T-cell (primary cell): ENCODE results near the gene PPP1R9A. TPM values are rescaled to one million over a fixed set of nuclear protein-coding genes. Genes with fewer than 3 reads are reported as not detected.

Source experiments
- ATAC-seq, 4 experiments: fragments of 200-7000 bp in 3 of 4; fragments of 150-1000 bp in 1 of 4; cut with Tn5 transposase; replicated peaks in 1 of 4; 1 replicate in 3 of 4; 2 replicates in 1 of 4; pipeline ENCODE4 v1.10.0; 2021; ENCODE audit warnings: moderate library complexity in 3 of 4, mild to moderate bottlenecking in 2 of 4, moderate number of reproducible peaks in 1 of 4
- CTCF ChIA-PET, 2 donors: fragments of 300-600 bp; sonication (Branson Sonifier 250); formaldehyde crosslinking; loops; one replicate each; lab custom pipeline; 2022; ENCODE audit warnings: antibody characterized with exemption in 2 of 2; lab: Charles Lee
- POLR2A ChIA-PET, 2 donors: fragments of 300-600 bp; sonication (Branson Sonifier 250); formaldehyde crosslinking; loops; one replicate each; lab custom pipeline; 2022; ENCODE audit warnings: antibody characterized with exemption in 2 of 2; lab: Charles Lee
- DNase-seq, 35 experiments: peaks; one replicate each; pipeline versions ENCODE4 v3.0.0 to v3.0.0-alpha.2; 2013 to 2023
- H3K27ac ChIP-seq: one replicate; pipeline ENCODE4 v1.5.1; 2013; ENCODE audit warnings: low read length
- H3K27me3 ChIP-seq, 2 experiments: replicated peaks in 1 of 2; 1 replicate in 1 of 2; 2 replicates in 1 of 2; pipeline versions ENCODE4 v1.6.1 to v1.7.0; 2013; ENCODE audit warnings: low read length in 1 of 2, mixed read lengths in 1 of 2; ENCODE audit not compliant: control insufficient read depth in 2 of 2, insufficient read depth in 2 of 2; ENCODE audit errors: extremely low read depth in 1 of 2
- H3K36me3 ChIP-seq, 2 donors: 1 replicate in 1 of 2; 2 replicates in 1 of 2; pipeline versions ENCODE4 v1.6.1 to v1.7.0; 2013; ENCODE audit warnings: low read length in 1 of 2; ENCODE audit not compliant: control insufficient read depth in 2 of 2, insufficient read depth in 1 of 2; ENCODE audit errors: extremely low read depth in 1 of 2
- H3K4me1 ChIP-seq, 2 experiments: 1 replicate in 1 of 2; 2 replicates in 1 of 2; pipeline versions ENCODE4 v1.6.1 to v1.7.0; 2013; ENCODE audit warnings: low read length in 2 of 2, mixed read lengths in 1 of 2; ENCODE audit not compliant: insufficient read depth in 2 of 2, control insufficient read depth in 1 of 2; ENCODE audit errors: extremely low read depth in 1 of 2
- H3K4me3 ChIP-seq, 2 donors: 1 replicate in 1 of 2; 2 replicates in 1 of 2; pipeline versions ENCODE4 v1.5.1 to v1.7.0; 2013; ENCODE audit warnings: mild to moderate bottlenecking in 2 of 2, low read length in 1 of 2, moderate library complexity in 1 of 2; ENCODE audit not compliant: control insufficient read depth in 1 of 2; ENCODE audit errors: extremely low read depth in 1 of 2
- H3K9me3 ChIP-seq: 2 replicates; pipeline ENCODE4 v1.7.0; 2013
- H3K27ac Mint-ChIP-seq, 2 donors: one replicate each; pipeline ENCODE4 v1.8.0; 2020 to 2021; ENCODE audit warnings: mild to moderate bottlenecking in 2 of 2, mixed read lengths in 2 of 2
- H3K27me3 Mint-ChIP-seq, 2 donors: one replicate each; pipeline ENCODE4 v1.8.0; 2021 to 2022; ENCODE audit warnings: mixed read lengths in 2 of 2
- H3K36me3 Mint-ChIP-seq: one replicate; pipeline ENCODE4 v1.8.0; 2021; ENCODE audit warnings: mixed read lengths
- H3K4me1 Mint-ChIP-seq, 3 donors: one replicate each; pipeline ENCODE4 v1.8.0; 2020 to 2022; ENCODE audit warnings: mixed read lengths in 3 of 3, mild to moderate bottlenecking in 1 of 3
- H3K4me3 Mint-ChIP-seq, 3 donors: one replicate each; pipeline ENCODE4 v1.8.0; 2020 to 2022; ENCODE audit warnings: mild to moderate bottlenecking in 3 of 3, mixed read lengths in 3 of 3, moderate library complexity in 3 of 3
- H3K9me3 Mint-ChIP-seq, 3 donors: one replicate each; pipeline ENCODE4 v1.8.0; 2020 to 2022; ENCODE audit warnings: mixed read lengths in 3 of 3
- WGBS: methylation state at CpG from one replicate; pipeline ENCODE4 v1.1.5; 2013; ENCODE audit warnings: missing lambda C conversion rate; ENCODE audit not compliant: insufficient coverage; 5-methylcytosine and 5-hydroxymethylcytosine counted together
- total RNA-seq, 35 experiments: library from RNA in 6 of 35; stranded (reverse) in 6 of 35; fragments of 120-200 nt in 1 of 35; gene quantifications; one replicate each; pipeline versions ENCODE4 v1.2.1 to v1.2.4 and lab custom pipeline; 2013 to 2026

The PPP1R9A gene
- total RNA-seq, 5 donors from 2014 or later (not counting 1 experiment from before 2014, with no cell fraction given): 0.10 to 0.23 (median 0.13) TPM; not detected in 2

DNA sequence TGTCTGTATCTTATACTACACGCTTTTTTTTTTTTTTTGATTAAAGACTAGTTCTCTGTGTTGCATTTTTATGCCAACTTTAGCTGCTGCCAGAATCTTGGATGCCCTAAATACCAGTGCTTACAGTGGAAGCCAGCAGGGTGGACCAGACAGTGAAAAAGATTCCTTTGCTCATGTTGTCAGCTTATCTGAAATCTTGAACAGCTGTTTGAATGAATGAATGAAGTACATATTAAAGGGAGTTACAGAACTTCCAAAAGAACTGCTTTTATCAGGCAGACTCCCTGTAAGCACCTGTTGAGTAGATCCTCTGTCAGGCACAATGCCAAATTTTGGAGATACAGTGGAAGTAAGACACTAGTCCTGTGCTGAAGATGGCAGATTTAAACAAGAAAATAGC is 184.9 kb downstream of the PPP1R9A start:
- ATAC-seq (no peak), DNase-seq (no peak)
- Mint-ChIP-seq H3K4me1 (no peaks in the 10 kb centered on the region), H3K4me3 (no peak overlapping the region), H3K27ac (no peak overlapping the region), H3K36me3 (no peaks in the 10 kb centered on the region), H3K9me3 (peaks cover 0 to 2% (median 0%) of the 10 kb centered on the region in 3 donors), H3K27me3 (peaks cover 0 to 2% of the 10 kb centered on the region in 2 donors)
- no CpG with 5 or more reads among the region's 1 CpG for WGBS
- Histone ChIP-seq H3K4me3 (no peak overlapping the region), H3K27me3 (no peaks in the 10 kb centered on the region), H3K4me1 (no peaks in the 10 kb centered on the region), H3K9me3 (no peaks in the 10 kb centered on the region), H3K36me3 (no peaks in the 10 kb centered on the region), H3K27ac (no peak overlapping the region)
- CTCF ChIA-PET: interaction anchor here in 1 of 2 donors (0.5 to 1.2 kb wide), 2 partner anchors 259 to 384 kb away, joined by 3 to 8 read pairs; no protein-coding TSS in a partner anchor
- POLR2A ChIA-PET: interaction anchor here in 1 of 2 donors (1.1 kb wide), 1 partner anchor 57 kb away, joined by 6 read pairs; no protein-coding TSS in a partner anchor

- Histone ChIP-seq H3K9me3 (no peaks in the 10 kb centered on the region), H3K27ac (no peak overlapping the region), H3K27me3 (no peaks in the 10 kb centered on the region), H3K36me3 (no peaks in the 10 kb centered on the region), H3K4me3 (no peak overlapping the region), H3K4me1 (no peaks in the 10 kb centered on the region)
- no CpG with 5 or more reads among the region's 2 CpGs for WGBS
- DNase-seq (no peak), ATAC-seq (no peak)
- peaks cover 0 to 2% (median 2%) of the 10 kb centered on the region in 3 donors for H3K9me3 Mint-ChIP-seq
- CTCF ChIA-PET: no interaction called here
- POLR2A ChIA-PET: no interaction called here
- no peak overlapping the region for H3K4me3 Mint-ChIP-seq
- H3K36me3 Mint-ChIP-seq: no peaks in the 10 kb centered on the region
- no peak overlapping the region for H3K27ac Mint-ChIP-seq
- H3K4me1 Mint-ChIP-seq: no peaks in the 10 kb centered on the region
- H3K27me3 Mint-ChIP-seq: peaks cover 2% of the 10 kb centered on the region in 2 donors
Observed at GRCh38 chr7:95095259-95095965, 188.0 kb downstream of the PPP1R9A start.

DNA sequence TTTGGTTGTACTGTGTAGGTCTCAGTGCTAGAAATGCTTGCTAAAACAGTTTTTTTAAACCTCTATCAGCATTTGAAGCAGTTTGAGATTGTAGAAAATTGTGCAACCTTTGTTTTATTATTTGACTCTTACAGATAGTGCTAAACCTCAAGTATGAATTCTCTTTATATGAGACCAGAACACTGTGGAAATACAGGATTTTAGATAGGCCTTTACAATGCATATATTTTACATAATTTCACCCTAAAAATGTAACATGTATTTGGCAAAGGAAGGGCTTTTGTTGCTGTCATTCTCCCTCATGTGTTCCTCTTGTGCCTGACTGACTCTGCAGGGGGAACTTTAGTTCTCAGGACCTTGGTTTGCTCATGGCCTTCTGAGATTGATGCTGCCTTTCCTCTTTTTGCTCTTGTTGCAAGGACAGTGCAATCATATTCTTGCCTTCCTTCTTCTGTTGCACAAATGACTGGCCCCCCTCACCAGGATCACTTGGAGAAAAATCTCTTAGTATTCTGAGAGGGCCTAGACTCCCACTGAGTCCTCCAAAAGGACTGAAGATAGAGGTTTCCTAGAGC is 188.7 kb downstream of the PPP1R9A start:
- no peak for ATAC-seq
- Mint-ChIP-seq H3K36me3 (no peaks in the 10 kb centered on the region), H3K27ac (no peak overlapping the region), H3K4me1 (no peaks in the 10 kb centered on the region), H3K9me3 (peaks cover 0 to 4% (median 2%) of the 10 kb centered on the region in 3 donors), H3K4me3 (no peak overlapping the region), H3K27me3 (peaks cover 2 to 3% of the 10 kb centered on the region in 2 donors)
- Histone ChIP-seq H3K27ac (no peak overlapping the region), H3K4me3 (no peak overlapping the region), H3K27me3 (no peaks in the 10 kb centered on the region), H3K4me1 (no peaks in the 10 kb centered on the region), H3K36me3 (no peaks in the 10 kb centered on the region), H3K9me3 (no peaks in the 10 kb centered on the region)
- POLR2A ChIA-PET: no interaction called here
- CTCF ChIA-PET: no interaction called here
- no peak for DNase-seq

GRCh38 chr7:95097291-95097690 is 189.9 kb downstream of the PPP1R9A start:
- H3K4me3 ChIP-seq: no peak overlapping the region
- Mint-ChIP-seq H3K36me3 (no peaks in the 10 kb centered on the region), H3K9me3 (peaks cover 0 to 4% (median 2%) of the 10 kb centered on the region in 3 donors), H3K27ac (no peak overlapping the region), H3K27me3 (peaks cover 2 to 3% of the 10 kb centered on the region in 2 donors), H3K4me1 (no peaks in the 10 kb centered on the region), H3K4me3 (no peak overlapping the region)
- WGBS: no CpG with 5 or more reads among the region's 3 CpGs
- H3K27me3 ChIP-seq: no peaks in the 10 kb centered on the region
- CTCF ChIA-PET: no interaction called here
- no peak overlapping the region for H3K27ac ChIP-seq
- DNase-seq: no peak
- no peak for ATAC-seq
- no peaks in the 10 kb centered on the region for H3K36me3 ChIP-seq
- no peaks in the 10 kb centered on the region for H3K4me1 ChIP-seq
- POLR2A ChIA-PET: no interaction called here
- H3K9me3 ChIP-seq: no peaks in the 10 kb centered on the region

DNA sequence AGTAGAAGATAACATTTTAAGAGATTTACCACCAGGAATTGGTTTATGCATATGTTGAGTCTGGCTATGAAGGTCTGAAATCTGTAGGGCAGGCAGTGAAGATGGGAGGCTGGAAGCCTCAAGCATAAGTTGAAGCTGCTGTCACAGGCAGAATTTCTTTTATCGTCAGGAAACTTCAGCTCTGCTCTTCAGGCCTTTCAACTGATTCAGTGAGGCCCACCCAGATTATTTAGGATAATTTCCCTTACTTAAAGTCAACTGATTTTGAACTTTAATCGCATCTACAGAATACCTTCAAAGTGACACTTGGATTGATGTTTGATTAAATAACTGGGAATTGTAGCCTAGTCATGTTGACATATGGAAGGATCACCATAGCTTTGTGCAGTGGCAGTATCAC is 190.5 kb downstream of the PPP1R9A start:
- ChIA-PET CTCF (no interaction called here), POLR2A (no interaction called here)
- no peaks in the 10 kb centered on the region for H3K9me3 ChIP-seq
- ATAC-seq: no peak
- Mint-ChIP-seq H3K36me3 (no peaks in the 10 kb centered on the region), H3K27me3 (peaks cover 2 to 3% of the 10 kb centered on the region in 2 donors), H3K27ac (no peak overlapping the region), H3K4me3 (no peak overlapping the region), H3K9me3 (peaks cover 0 to 4% (median 2%) of the 10 kb centered on the region in 3 donors), H3K4me1 (no peaks in the 10 kb centered on the region)
- no peaks in the 10 kb centered on the region for H3K4me1 ChIP-seq
- no CpG with 5 or more reads among the region's 2 CpGs for WGBS
- H3K4me3 ChIP-seq: no peak overlapping the region
- H3K27ac ChIP-seq: no peak overlapping the region
- no peaks in the 10 kb centered on the region for H3K27me3 ChIP-seq
- DNase-seq: no peak
- H3K36me3 ChIP-seq: no peaks in the 10 kb centered on the region

GRCh38 chr7:95099106-95099505 is 191.7 kb downstream of the PPP1R9A start:
- DNase-seq: no peak
- Histone ChIP-seq H3K27me3 (no peaks in the 10 kb centered on the region), H3K27ac (no peak overlapping the region), H3K4me1 (no peaks in the 10 kb centered on the region), H3K9me3 (no peaks in the 10 kb centered on the region), H3K4me3 (no peak overlapping the region), H3K36me3 (no peaks in the 10 kb centered on the region)
- CTCF ChIA-PET: no interaction called here
- Mint-ChIP-seq H3K4me1 (no peaks in the 10 kb centered on the region), H3K4me3 (no peak overlapping the region), H3K27ac (no peak overlapping the region), H3K27me3 (peaks cover 0 to 3% of the 10 kb centered on the region in 2 donors), H3K9me3 (peaks cover 0 to 4% (median 2%) of the 10 kb centered on the region in 3 donors), H3K36me3 (no peaks in the 10 kb centered on the region)
- WGBS: no CpG with 5 or more reads among the region's 1 CpG
- POLR2A ChIA-PET: no interaction called here
- no peak for ATAC-seq
